Heart right ventricle (tissue), 16 donors: ENCODE measurements around the gene FBXO24. TPM values are rescaled to one million over a fixed set of nuclear protein-coding genes. Genes with fewer than 3 reads are reported as not detected.
A peak's percentile ranks its signal among the peaks of the same experiment; 100 is the strongest.

Source experiments
- ATAC-seq, 8 donors: fragments of 200-7000 bp; cut with Tn5 transposase; one replicate each; pipeline ENCODE4 v1.9.1; 2020; ENCODE audit warnings: mild to moderate bottlenecking in 8 of 8, moderate library complexity in 8 of 8, moderate number of reproducible peaks in 1 of 8
- DNase-seq, 2 donors: peaks; one replicate each; pipeline ENCODE4 v3.0.0-alpha.2; 2020
- H3K27ac ChIP-seq, 10 donors: fragments of 200-600 bp; sonication (generic) in 2 of 10; one replicate each; pipeline versions ENCODE4 v1.5.0 to v1.8.0; 2020 to 2022; ENCODE audit warnings: mild to moderate bottlenecking in 3 of 10
- H3K27me3 ChIP-seq, 7 donors: fragments of 200-600 bp; one replicate each; pipeline ENCODE4 v1.8.0; 2021 to 2022; ENCODE audit warnings: mild to moderate bottlenecking in 2 of 7
- H3K36me3 ChIP-seq, 9 donors: fragments of 200-600 bp; sonication (generic) in 1 of 9; one replicate each; pipeline versions ENCODE4 v1.5.0 to v1.8.0; 2020 to 2022; ENCODE audit warnings: mild to moderate bottlenecking in 2 of 9
- H3K4me1 ChIP-seq, 9 donors: fragments of 200-600 bp; sonication (generic) in 1 of 9; one replicate each; pipeline versions ENCODE4 v1.5.0 to v1.8.0; 2020 to 2022; ENCODE audit warnings: mild to moderate bottlenecking in 4 of 9
- H3K4me3 ChIP-seq, 10 donors: fragments of 200-600 bp; sonication (generic) in 2 of 10; one replicate each; pipeline versions ENCODE4 v1.5.0 to v1.8.0; 2020 to 2022; ENCODE audit warnings: mild to moderate bottlenecking in 7 of 10, moderate library complexity in 2 of 10
- H3K9me3 ChIP-seq, 11 donors: fragments of 200-600 bp in 10 of 11; sonication (generic) in 2 of 11; one replicate each; pipeline versions ENCODE4 v1.5.0 to v1.8.0; 2013 to 2022; ENCODE audit warnings: mild to moderate bottlenecking in 2 of 11, control low read depth in 1 of 11, moderate library complexity in 1 of 11
- CTCF ChIP-seq, 9 donors: fragments of 200-600 bp; sonication (generic) in 2 of 9; IDR thresholded peaks; one replicate each; pipeline versions ENCODE4 v1.5.0 to v1.8.0; 2021 to 2022; ENCODE audit warnings: antibody characterized with exemption in 9 of 9, mild to moderate bottlenecking in 5 of 9, moderate library complexity in 1 of 9
- WGBS, 2 donors: extraction: QIAGEN DNeasy Blood & Tissue Kit; methylation state at CpG; one replicate each; pipeline ENCODE4 v1.1.7; 2013; ENCODE audit warnings: inconsistent platforms in 1 of 2; 5-methylcytosine and 5-hydroxymethylcytosine counted together
- intact Hi-C, 10 donors: fragments of 100-400 bp; cut with DNase I; formaldehyde crosslinking; loops; one replicate each; pipeline versions ENCODE4 v1.11.1 to v1.14.2; 2022
- polyA plus RNA-seq, 2 donors: library from polyadenylated mRNA; stranded (reverse); fragments of 200-250 nt; gene quantifications; one replicate each; pipeline ENCODE4 v1.2.3, GENCODE V29; 2013
- total RNA-seq, 10 donors: library from RNA; stranded (reverse); fragmentation: NEBNext Ultra II Directional in 3 of 10; extraction: Animal tissue kit (Norgen Biotek cat#: 25700) in 3 of 10; gene quantifications; one replicate each; pipeline versions ENCODE4 v1.2.1 to v1.2.4, GENCODE V29; 2021 to 2023
- donor health status: Arrhythmogenic right ventricular cardiomyopathy.
- donor health status: ischemic (EF 13 %, LVEDD 7.1; RV severe dilation, severe dysfunction).
- donor health status: healthy with polysubstance abuse.
- donor health status: DM: no; HTN: yes; CAD: no.
- donor health status: DM: no; HTN: no; CAD: no.
- donor health status: ischemic (EF 25% LVEDD 6.9; RV normal size, moderate dysfunction).
- donor health status: ischemic (EF 25% LVEDD 5.7; RV mildly dilated, moderate dysfunction).
- donor health status: healthy.
- donor health status: DM: yes; HTN: yes; CAD: no.
- donor health status: Ischemic cardiomyopathy.
- donor health status: ischemic (EF 35%, LVEDD 5.7; RV mildly dilated, moderate dysfunction).
- donor health status: nonischemic (EF 11% LVEDD 7.7; RV severe dilation, severe dysfunction).
- donor health status: DM: yes; HTN: yes; CAD: no.
- donor health status: PGD.
- donor health status: ischemic (EF 29% LVEDD 5.4; RV normal size, mild dysfunction).
- donor health status: nonischemic (EF 23%, LVEDD 6.1; RV moderate dilation, normal function).

The FBXO24 gene
- total and polyA plus RNA-seq, 12 donors: 0.15 to 0.73 (median 0.40) TPM; not detected in 2

GRCh38 chr7:100641860-100642533 lies 55.9 kb downstream of the FBXO24 start:
- 77 to 82% methylated on average over 10 of the region's 10 CpGs for WGBS, 2 donors
- ATAC-seq (peak in 1 of 8 donors; percentile 17), DNase-seq (no peak)
- H3K27me3 ChIP-seq: peaks cover 0 to 72% (median 43%) of the 10 kb centered on the region in 7 donors
- H3K36me3 ChIP-seq: no peaks in the 10 kb centered on the region
- no peak for TF ChIP-seq CTCF (IDR thresholded peaks at IDR 0.05)
- H3K4me1 ChIP-seq: no peaks in the 10 kb centered on the region
- H3K9me3 ChIP-seq: no peaks in the 10 kb centered on the region
- H3K4me3 ChIP-seq: no peak overlapping the region
- H3K27ac ChIP-seq: no peak overlapping the region
- intact Hi-C loops: no loop called here

GRCh38 chr7:100642534-100642907 lies 56.4 kb downstream of the FBXO24 start:
- Histone ChIP-seq H3K4me3 (no peak overlapping the region), H3K36me3 (no peaks in the 10 kb centered on the region), H3K27me3 (peaks cover 0 to 77% (median 48%) of the 10 kb centered on the region in 7 donors), H3K4me1 (no peaks in the 10 kb centered on the region), H3K9me3 (no peaks in the 10 kb centered on the region), H3K27ac (no peak overlapping the region)
- ATAC-seq (peak in 1 of 8 donors; percentile 29), DNase-seq (no peak)
- WGBS, 2 donors: 51% methylated on average over 11 of the region's 11 CpGs
- intact Hi-C loops: no loop called here
- TF ChIP-seq CTCF (IDR thresholded peaks at IDR 0.05): no peak

DNA sequence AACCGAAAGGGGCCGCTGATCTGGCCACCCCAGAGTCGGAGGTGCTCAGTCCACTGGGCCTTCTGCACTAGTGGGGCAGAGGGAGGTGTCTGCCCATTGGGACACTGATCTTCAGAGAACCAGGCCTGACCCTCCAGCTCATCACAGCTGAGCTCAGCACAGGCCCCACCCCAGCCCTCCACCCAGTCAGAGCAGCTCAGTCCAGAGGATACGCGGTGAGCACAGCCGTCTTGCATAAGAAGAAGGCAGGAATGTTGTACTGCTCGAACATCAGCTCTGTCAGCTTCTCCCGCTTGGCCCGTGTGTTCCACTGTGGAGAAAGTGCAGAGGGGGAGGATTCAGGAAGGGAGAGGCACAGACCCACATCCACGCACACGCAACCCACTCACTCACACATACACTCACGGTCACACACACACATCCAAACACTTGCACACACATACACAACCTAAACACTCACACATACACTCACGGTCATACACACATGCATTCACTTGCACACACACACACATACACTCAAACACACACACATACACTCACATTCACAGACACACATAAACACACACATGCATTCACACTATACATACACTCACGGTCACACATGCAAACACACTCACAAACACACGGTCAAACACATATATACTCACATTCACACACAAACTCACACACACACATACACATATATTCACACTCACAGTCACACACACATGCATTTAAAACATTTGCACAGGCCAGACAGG lies 63.9 kb downstream of the FBXO24 start:
- Histone ChIP-seq H3K27ac (no peak overlapping the region), H3K36me3 (no peaks in the 10 kb centered on the region), H3K4me1 (no peaks in the 10 kb centered on the region), H3K4me3 (no peak overlapping the region), H3K9me3 (no peaks in the 10 kb centered on the region), H3K27me3 (peaks cover 0 to 76% (median 52%) of the 10 kb centered on the region in 7 donors)
- intact Hi-C loops: no loop called here
- WGBS, 2 donors: 73 to 74% methylated on average over 15 of the region's 15 CpGs
- no peak for ATAC-seq
- no peak for DNase-seq
- no peak for TF ChIP-seq CTCF (IDR thresholded peaks at IDR 0.05)

Other genes starting within 250 kb of the FBXO24 start
- gene PILRB, start 228.2 kb upstream of the FBXO24 start, total RNA-seq: 10 to 100 TPM in 6 of 10 donors, 1 to 10 TPM in 4; 7.3 to 15.5 (median 10.5) TPM
- gene PILRB, start 228.2 kb upstream of the FBXO24 start, polyA plus RNA-seq: 10 to 100 TPM; 14.5 to 69.1 TPM
- gene PILRA, start 212.8 kb upstream of the FBXO24 start, total RNA-seq: 10 to 100 TPM in 1 of 10 donors, 1 to 10 TPM in 9; 1.1 to 12.4 (median 2.5) TPM
- gene PILRA, start 212.8 kb upstream of the FBXO24 start, polyA plus RNA-seq: 1 to 10 TPM; 2.9 to 4.2 TPM
- 1 to 10 TPM; 3.3 to 5.5 (median 4.0) TPM for gene ZCWPW1, start 157.6 kb upstream of the FBXO24 start, total RNA-seq
- 1 to 10 TPM; 7.2 to 7.5 TPM for gene ZCWPW1, start 157.6 kb upstream of the FBXO24 start, polyA plus RNA-seq
- 10 to 100 TPM; 17.2 to 27.7 (median 23.0) TPM for gene MEPCE, start 156.5 kb upstream of the FBXO24 start, total RNA-seq
- 10 to 100 TPM; 15.1 to 18.7 TPM for gene MEPCE, start 156.5 kb upstream of the FBXO24 start, polyA plus RNA-seq
- 10 to 100 TPM in 7 of 10 donors, 1 to 10 TPM in 3; 7.5 to 18.2 (median 11.3) TPM for gene PPP1R35, start 149.8 kb upstream of the FBXO24 start, total RNA-seq
- gene PPP1R35, start 149.8 kb upstream of the FBXO24 start, polyA plus RNA-seq: 10 to 100 TPM; 30.3 to 60.4 TPM
- gene SPACDR, start 122.1 kb upstream of the FBXO24 start, total RNA-seq: 1 to 10 TPM in 2 of 10 donors, under 1 TPM in 4, not detected in 4; 0.28 to 1.1 (median 0.54) TPM
- 1 to 10 TPM in 1 of 2 donors, under 1 TPM in 1; 0.93 to 1.3 TPM for gene SPACDR, start 122.1 kb upstream of the FBXO24 start, polyA plus RNA-seq
- 10 to 100 TPM; 36.0 to 72.3 (median 46.7) TPM for gene TSC22D4, start 107.1 kb upstream of the FBXO24 start, total RNA-seq
- 10 to 100 TPM; 46.0 to 53.7 TPM for gene TSC22D4, start 107.1 kb upstream of the FBXO24 start, polyA plus RNA-seq
- gene NYAP1, start 102.4 kb upstream of the FBXO24 start, total RNA-seq: under 1 TPM; 0.10 to 0.86 (median 0.30) TPM
- under 1 TPM; 0.30 to 0.59 TPM for gene NYAP1, start 102.4 kb upstream of the FBXO24 start, polyA plus RNA-seq
- 10 to 100 TPM; 20.7 to 35.8 (median 28.4) TPM for gene AGFG2, start 47.1 kb upstream of the FBXO24 start, total RNA-seq
- 10 to 100 TPM in 1 of 2 donors, 1 to 10 TPM in 1; 9.9 to 24.0 TPM for gene AGFG2, start 47.1 kb upstream of the FBXO24 start, polyA plus RNA-seq
- under 1 TPM in 5 of 10 donors, not detected in 5; 0.36 to 0.87 (median 0.62) TPM for gene SAP25, start 12.4 kb upstream of the FBXO24 start, total RNA-seq
- gene SAP25, start 12.4 kb upstream of the FBXO24 start, polyA plus RNA-seq: 1 to 10 TPM in 1 of 2 donors, under 1 TPM in 1; 0.88 to 2.3 TPM
- 10 to 100 TPM; 18.4 to 37.9 (median 23.6) TPM for gene LRCH4, start 199 bp upstream of the FBXO24 start, total RNA-seq
- gene LRCH4, start 199 bp upstream of the FBXO24 start, polyA plus RNA-seq: 10 to 100 TPM; 36.1 to 57.6 TPM
- 10 to 100 TPM; 13.1 to 59.6 (median 25.8) TPM for gene PCOLCE, start 16.0 kb downstream of the FBXO24 start, total RNA-seq
- gene PCOLCE, start 16.0 kb downstream of the FBXO24 start, polyA plus RNA-seq: 10 to 100 TPM; 56.4 to 74.3 TPM
- gene MOSPD3, start 26.2 kb downstream of the FBXO24 start, total RNA-seq: 10 to 100 TPM in 5 of 10 donors, 1 to 10 TPM in 5; 8.0 to 12.5 (median 9.9) TPM
- gene MOSPD3, start 26.2 kb downstream of the FBXO24 start, polyA plus RNA-seq: 10 to 100 TPM; 11.2 to 12.6 TPM
- under 1 TPM in 3 of 10 donors, not detected in 7; 0.20 to 0.57 (median 0.49) TPM for gene TFR2, start 55.2 kb downstream of the FBXO24 start, total RNA-seq
- gene TFR2, start 55.2 kb downstream of the FBXO24 start, polyA plus RNA-seq: under 1 TPM; 0.29 to 0.58 TPM
- not detected for gene ACTL6B, start 70.1 kb downstream of the FBXO24 start, total RNA-seq
- gene ACTL6B, start 70.1 kb downstream of the FBXO24 start, polyA plus RNA-seq: not detected
- gene GNB2, start 87.4 kb downstream of the FBXO24 start, total RNA-seq: 100 to 1,000 TPM in 7 of 10 donors, 10 to 100 TPM in 3; 91.6 to 150 (median 106) TPM
- 100 to 1,000 TPM in 1 of 2 donors, 10 to 100 TPM in 1; 32.8 to 227 TPM for gene GNB2, start 87.4 kb downstream of the FBXO24 start, polyA plus RNA-seq
- 10 to 100 TPM; 20.5 to 33.9 (median 24.2) TPM for gene GIGYF1, start 107.9 kb downstream of the FBXO24 start, total RNA-seq
- 10 to 100 TPM in 1 of 2 donors, 1 to 10 TPM in 1; 9.4 to 47.3 TPM for gene GIGYF1, start 107.9 kb downstream of the FBXO24 start, polyA plus RNA-seq
- gene POP7, start 119.8 kb downstream of the FBXO24 start, total RNA-seq: 10 to 100 TPM; 23.2 to 34.9 (median 25.3) TPM
- gene POP7, start 119.8 kb downstream of the FBXO24 start, polyA plus RNA-seq: 10 to 100 TPM; 35.5 to 71.5 TPM
- gene EPO, start 134.1 kb downstream of the FBXO24 start, total RNA-seq: under 1 TPM in 1 of 10 donors, not detected in 9; 0.23 TPM
- gene EPO, start 134.1 kb downstream of the FBXO24 start, polyA plus RNA-seq: not detected
- gene ZAN, start 147.3 kb downstream of the FBXO24 start, total RNA-seq: not detected
- not detected for gene ZAN, start 147.3 kb downstream of the FBXO24 start, polyA plus RNA-seq
- 10 to 100 TPM; 13.8 to 41.6 (median 21.0) TPM for gene EPHB4, start 241.2 kb downstream of the FBXO24 start, total RNA-seq
- gene EPHB4, start 241.2 kb downstream of the FBXO24 start, polyA plus RNA-seq: 10 to 100 TPM; 14.4 to 27.6 TPM